HEK293 (cell line): ENCODE measurements around the gene UROC1.

Source experiments
- CTCF ChIA-PET: fragments of 350-600 bp; formaldehyde crosslinking; extraction: SDS; loops from one replicate; lab custom pipeline; 2021; ENCODE audit warnings: antibody characterized with exemption; lab: Yijun Ruan, JAX
- POLR2A ChIA-PET: fragments of 300-600 bp; formaldehyde crosslinking; extraction: SDS; loops from one replicate; lab custom pipeline; 2020; ENCODE audit warnings: antibody characterized with exemption, inconsistent platforms; lab: Yijun Ruan, JAX
- H3K27ac ChIP-seq: fragments of 200-500 bp; sonication (Bioruptor generic); 2 replicates; pipeline ENCODE4 v1.5.1; 2014; ENCODE audit warnings: low read depth, low read length, control low read depth, inconsistent platforms; ENCODE audit errors: extremely low read depth
- H3K36me3 ChIP-seq, 2 experiments: fragments of 200-500 bp in 1 of 2; sonication (Bioruptor generic) in 1 of 2; 1 replicate in 1 of 2; 2 replicates in 1 of 2; pipeline ENCODE4 v1.5.1; 2014 to 2017; ENCODE audit warnings: inconsistent platforms in 2 of 2, low read length in 2 of 2; ENCODE audit not compliant: control insufficient read depth in 2 of 2, insufficient read depth in 1 of 2
- H3K4me1 ChIP-seq: fragments of 200-500 bp; sonication (Bioruptor generic); 2 replicates; pipeline ENCODE4 v1.5.1; 2014; ENCODE audit warnings: mild to moderate bottlenecking, low read length, inconsistent platforms; ENCODE audit not compliant: control insufficient read depth, insufficient read depth
- H3K4me3 ChIP-seq: 2 replicates; pipeline ENCODE4 v1.5.1; 2011; ENCODE audit warnings: low read depth, mild to moderate bottlenecking, control low read depth, low read length, moderate library complexity
- H3K9me3 ChIP-seq: fragments of 200-500 bp; sonication (Bioruptor generic); 2 replicates; pipeline ENCODE4 v1.5.1; 2014; ENCODE audit warnings: low read depth, low read length, inconsistent platforms; ENCODE audit not compliant: control insufficient read depth, insufficient read depth
- HOXD13 ChIP-seq: sonication (generic); formaldehyde crosslinking; IDR thresholded peaks from 2 replicates; pipeline ENCODE4 v1.8.0; 2022; ENCODE audit warnings: missing genetic modification reagents, borderline replicate concordance
- KLF1 ChIP-seq: fragments of 450-650 bp; formaldehyde crosslinking; IDR thresholded peaks from 2 replicates; pipeline ENCODE4 v1.5.1; 2016; ENCODE audit warnings: missing biosample characterization, missing genetic modification characterization
- KLF8 ChIP-seq: fragments of 450-650 bp; formaldehyde crosslinking; IDR thresholded peaks from 2 replicates; pipeline ENCODE4 v1.5.1; 2016; ENCODE audit warnings: missing biosample characterization, missing genetic modification characterization
- SP3 ChIP-seq: fragments of 450-650 bp; formaldehyde crosslinking; IDR thresholded peaks from 2 replicates; pipeline ENCODE4 v1.5.1; 2016; ENCODE audit warnings: missing biosample characterization, missing genetic modification characterization
- ZBTB1 ChIP-seq: fragments of 450-650 bp; formaldehyde crosslinking; IDR thresholded peaks from 2 replicates; pipeline ENCODE4 v1.5.1; 2016; ENCODE audit warnings: missing biosample characterization, missing genetic modification characterization
- ZNF169 ChIP-seq: fragments of 450-650 bp; formaldehyde crosslinking; IDR thresholded peaks from 2 replicates; pipeline ENCODE4 v1.5.1; 2016; ENCODE audit warnings: missing biosample characterization, missing genetic modification characterization
- ZNF202 ChIP-seq: fragments of 450-650 bp; formaldehyde crosslinking; IDR thresholded peaks from 2 replicates; pipeline ENCODE4 v1.5.1; 2016; ENCODE audit warnings: missing biosample characterization, missing genetic modification characterization, borderline replicate concordance
- ZNF214 ChIP-seq: fragments of 450-650 bp; formaldehyde crosslinking; IDR thresholded peaks from 2 replicates; pipeline ENCODE4 v1.5.1; 2017; ENCODE audit warnings: missing biosample characterization, mild to moderate bottlenecking, missing genetic modification characterization, borderline replicate concordance
- ZNF302 ChIP-seq: fragments of 450-650 bp; formaldehyde crosslinking; IDR thresholded peaks from 2 replicates; pipeline ENCODE4 v1.5.1; 2016; ENCODE audit warnings: missing biosample characterization, missing genetic modification characterization, low read depth
- ZNF423 ChIP-seq: fragments of 450-650 bp; formaldehyde crosslinking; IDR thresholded peaks from 2 replicates; pipeline ENCODE4 v1.5.1; 2016; ENCODE audit warnings: missing biosample characterization, missing genetic modification characterization
- ZNF544 ChIP-seq: fragments of 450-650 bp; formaldehyde crosslinking; IDR thresholded peaks from 2 replicates; pipeline ENCODE4 v1.5.0; 2017; ENCODE audit warnings: missing biosample characterization, missing genetic modification characterization
- ZNF560 ChIP-seq: fragments of 450-650 bp; formaldehyde crosslinking; IDR thresholded peaks from 2 replicates; pipeline ENCODE4 v1.5.1; 2017; ENCODE audit warnings: missing biosample characterization, missing genetic modification characterization, borderline replicate concordance
- ZNF791 ChIP-seq: fragments of 450-650 bp; formaldehyde crosslinking; IDR thresholded peaks from 2 replicates; pipeline ENCODE4 v1.5.1; 2016; ENCODE audit warnings: missing biosample characterization, missing genetic modification characterization
- ZNF837 ChIP-seq: fragments of 450-650 bp; formaldehyde crosslinking; IDR thresholded peaks from 2 replicates; pipeline ENCODE4 v1.5.1; 2016; ENCODE audit warnings: missing biosample characterization, missing genetic modification characterization
- TF ChIP-seq, protein P1 (sequence below): fragments of 450-650 bp; formaldehyde crosslinking; IDR thresholded peaks from 2 replicates; pipeline ENCODE4 v1.5.1; 2016; ENCODE audit warnings: missing biosample characterization, missing genetic modification characterization, borderline replicate concordance
- TF ChIP-seq, protein P2 (sequence below): fragments of 450-650 bp; formaldehyde crosslinking; IDR thresholded peaks from 2 replicates; pipeline ENCODE4 v1.5.1; 2017; ENCODE audit warnings: missing biosample characterization, missing genetic modification characterization
- TF ChIP-seq, protein P3 (sequence below): fragments of 450-650 bp; formaldehyde crosslinking; IDR thresholded peaks from 2 replicates; pipeline ENCODE4 v1.5.1; 2016; ENCODE audit warnings: missing biosample characterization, missing genetic modification characterization, low read depth
- TF ChIP-seq, protein P4 (sequence below): fragments of 450-650 bp; formaldehyde crosslinking; IDR thresholded peaks from 2 replicates; pipeline ENCODE4 v1.5.1; 2016; ENCODE audit warnings: missing biosample characterization, missing genetic modification characterization, borderline replicate concordance
- TF ChIP-seq, protein P5 (sequence below): fragments of 450-650 bp; formaldehyde crosslinking; IDR thresholded peaks from 2 replicates; pipeline ENCODE4 v1.5.1; 2016; ENCODE audit warnings: missing biosample characterization, missing genetic modification characterization

The UROC1 gene

DNA sequence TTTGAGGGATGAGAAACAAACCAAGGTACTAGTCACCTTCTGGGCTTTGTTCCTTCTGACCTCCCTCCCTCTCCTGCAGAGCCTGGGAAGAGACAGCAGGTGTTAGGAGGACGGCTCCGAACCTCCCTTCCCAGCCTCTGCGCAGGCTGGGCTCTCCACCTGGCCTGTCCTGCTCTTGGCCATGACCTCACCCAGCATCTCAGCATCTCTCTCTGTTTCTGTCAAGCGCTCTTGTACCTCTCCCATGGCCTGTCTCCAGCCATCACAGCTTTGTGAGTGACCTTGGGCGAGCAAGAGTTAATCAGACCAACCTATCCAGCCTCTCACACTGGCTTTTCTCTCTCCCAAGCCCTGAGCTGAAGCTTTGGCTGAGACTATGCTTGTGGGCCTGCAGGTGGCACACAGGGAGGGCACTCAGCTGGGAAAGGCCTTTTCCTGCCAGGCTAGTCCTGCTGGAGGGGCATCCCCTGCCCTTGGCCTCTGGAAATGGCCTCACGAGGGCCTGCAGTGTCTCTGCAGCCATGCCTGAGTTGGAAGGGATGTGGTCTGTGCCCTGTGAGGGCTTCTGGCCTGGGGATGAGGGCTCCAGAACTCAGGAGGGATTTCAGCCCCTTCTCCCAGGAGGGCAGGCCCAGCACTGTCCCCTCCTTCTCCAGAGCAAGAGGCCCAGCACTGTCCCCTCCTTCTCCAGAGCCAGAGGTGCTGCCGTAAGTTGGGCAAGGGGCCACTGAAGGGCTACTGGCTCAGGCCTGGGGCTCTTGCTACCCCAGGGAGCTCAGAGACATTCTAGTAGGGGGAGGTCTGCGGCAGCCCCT, 8.5 kb upstream of the UROC1 start:
- H3K27ac ChIP-seq = no peak overlapping the region
- H3K4me3 ChIP-seq = no peak overlapping the region
- no peaks in the 10 kb centered on the region for H3K36me3 ChIP-seq
- H3K4me1 ChIP-seq = no peaks in the 10 kb centered on the region
- TF ChIP-seq ZNF423 (no peak), ZNF214 (tag by site-specific recombination) (no peak), ZNF837 (tag by site-specific recombination) (no peak), ZNF202 (no peak), KLF1 (tag by site-specific recombination) (no peak), KLF8 (tag by site-specific recombination) (no peak), ZNF302 (tag by site-specific recombination) (no peak), SP3 (no peak), ZNF560 (no peak), HOXD13 (CRISPR knock-in tag) (no peak), ZNF544 (tag by site-specific recombination) (no peak), ZBTB1 (tag by site-specific recombination) (no peak), ZNF791 (tag by site-specific recombination) (no peak), ZNF169 (tag by site-specific recombination) (no peak)
- TF ChIP-seq, protein P1, sequence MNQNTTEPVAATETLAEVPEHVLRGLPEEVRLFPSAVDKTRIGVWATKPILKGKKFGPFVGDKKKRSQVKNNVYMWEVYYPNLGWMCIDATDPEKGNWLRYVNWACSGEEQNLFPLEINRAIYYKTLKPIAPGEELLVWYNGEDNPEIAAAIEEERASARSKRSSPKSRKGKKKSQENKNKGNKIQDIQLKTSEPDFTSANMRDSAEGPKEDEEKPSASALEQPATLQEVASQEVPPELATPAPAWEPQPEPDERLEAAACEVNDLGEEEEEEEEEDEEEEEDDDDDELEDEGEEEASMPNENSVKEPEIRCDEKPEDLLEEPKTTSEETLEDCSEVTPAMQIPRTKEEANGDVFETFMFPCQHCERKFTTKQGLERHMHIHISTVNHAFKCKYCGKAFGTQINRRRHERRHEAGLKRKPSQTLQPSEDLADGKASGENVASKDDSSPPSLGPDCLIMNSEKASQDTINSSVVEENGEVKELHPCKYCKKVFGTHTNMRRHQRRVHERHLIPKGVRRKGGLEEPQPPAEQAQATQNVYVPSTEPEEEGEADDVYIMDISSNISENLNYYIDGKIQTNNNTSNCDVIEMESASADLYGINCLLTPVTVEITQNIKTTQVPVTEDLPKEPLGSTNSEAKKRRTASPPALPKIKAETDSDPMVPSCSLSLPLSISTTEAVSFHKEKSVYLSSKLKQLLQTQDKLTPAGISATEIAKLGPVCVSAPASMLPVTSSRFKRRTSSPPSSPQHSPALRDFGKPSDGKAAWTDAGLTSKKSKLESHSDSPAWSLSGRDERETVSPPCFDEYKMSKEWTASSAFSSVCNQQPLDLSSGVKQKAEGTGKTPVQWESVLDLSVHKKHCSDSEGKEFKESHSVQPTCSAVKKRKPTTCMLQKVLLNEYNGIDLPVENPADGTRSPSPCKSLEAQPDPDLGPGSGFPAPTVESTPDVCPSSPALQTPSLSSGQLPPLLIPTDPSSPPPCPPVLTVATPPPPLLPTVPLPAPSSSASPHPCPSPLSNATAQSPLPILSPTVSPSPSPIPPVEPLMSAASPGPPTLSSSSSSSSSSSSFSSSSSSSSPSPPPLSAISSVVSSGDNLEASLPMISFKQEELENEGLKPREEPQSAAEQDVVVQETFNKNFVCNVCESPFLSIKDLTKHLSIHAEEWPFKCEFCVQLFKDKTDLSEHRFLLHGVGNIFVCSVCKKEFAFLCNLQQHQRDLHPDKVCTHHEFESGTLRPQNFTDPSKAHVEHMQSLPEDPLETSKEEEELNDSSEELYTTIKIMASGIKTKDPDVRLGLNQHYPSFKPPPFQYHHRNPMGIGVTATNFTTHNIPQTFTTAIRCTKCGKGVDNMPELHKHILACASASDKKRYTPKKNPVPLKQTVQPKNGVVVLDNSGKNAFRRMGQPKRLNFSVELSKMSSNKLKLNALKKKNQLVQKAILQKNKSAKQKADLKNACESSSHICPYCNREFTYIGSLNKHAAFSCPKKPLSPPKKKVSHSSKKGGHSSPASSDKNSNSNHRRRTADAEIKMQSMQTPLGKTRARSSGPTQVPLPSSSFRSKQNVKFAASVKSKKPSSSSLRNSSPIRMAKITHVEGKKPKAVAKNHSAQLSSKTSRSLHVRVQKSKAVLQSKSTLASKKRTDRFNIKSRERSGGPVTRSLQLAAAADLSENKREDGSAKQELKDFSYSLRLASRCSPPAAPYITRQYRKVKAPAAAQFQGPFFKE (tag by site-specific recombination) = no peak
- TF ChIP-seq, protein P2, sequence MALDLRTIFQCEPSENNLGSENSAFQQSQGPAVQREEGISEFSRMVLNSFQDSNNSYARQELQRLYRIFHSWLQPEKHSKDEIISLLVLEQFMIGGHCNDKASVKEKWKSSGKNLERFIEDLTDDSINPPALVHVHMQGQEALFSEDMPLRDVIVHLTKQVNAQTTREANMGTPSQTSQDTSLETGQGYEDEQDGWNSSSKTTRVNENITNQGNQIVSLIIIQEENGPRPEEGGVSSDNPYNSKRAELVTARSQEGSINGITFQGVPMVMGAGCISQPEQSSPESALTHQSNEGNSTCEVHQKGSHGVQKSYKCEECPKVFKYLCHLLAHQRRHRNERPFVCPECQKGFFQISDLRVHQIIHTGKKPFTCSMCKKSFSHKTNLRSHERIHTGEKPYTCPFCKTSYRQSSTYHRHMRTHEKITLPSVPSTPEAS (tag by site-specific recombination) = no peak
- TF ChIP-seq, protein P3, sequence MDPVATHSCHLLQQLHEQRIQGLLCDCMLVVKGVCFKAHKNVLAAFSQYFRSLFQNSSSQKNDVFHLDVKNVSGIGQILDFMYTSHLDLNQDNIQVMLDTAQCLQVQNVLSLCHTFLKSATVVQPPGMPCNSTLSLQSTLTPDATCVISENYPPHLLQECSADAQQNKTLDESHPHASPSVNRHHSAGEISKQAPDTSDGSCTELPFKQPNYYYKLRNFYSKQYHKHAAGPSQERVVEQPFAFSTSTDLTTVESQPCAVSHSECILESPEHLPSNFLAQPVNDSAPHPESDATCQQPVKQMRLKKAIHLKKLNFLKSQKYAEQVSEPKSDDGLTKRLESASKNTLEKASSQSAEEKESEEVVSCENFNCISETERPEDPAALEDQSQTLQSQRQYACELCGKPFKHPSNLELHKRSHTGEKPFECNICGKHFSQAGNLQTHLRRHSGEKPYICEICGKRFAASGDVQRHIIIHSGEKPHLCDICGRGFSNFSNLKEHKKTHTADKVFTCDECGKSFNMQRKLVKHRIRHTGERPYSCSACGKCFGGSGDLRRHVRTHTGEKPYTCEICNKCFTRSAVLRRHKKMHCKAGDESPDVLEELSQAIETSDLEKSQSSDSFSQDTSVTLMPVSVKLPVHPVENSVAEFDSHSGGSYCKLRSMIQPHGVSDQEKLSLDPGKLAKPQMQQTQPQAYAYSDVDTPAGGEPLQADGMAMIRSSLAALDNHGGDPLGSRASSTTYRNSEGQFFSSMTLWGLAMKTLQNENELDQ (tag by site-specific recombination) = no peak
- TF ChIP-seq, protein P4, sequence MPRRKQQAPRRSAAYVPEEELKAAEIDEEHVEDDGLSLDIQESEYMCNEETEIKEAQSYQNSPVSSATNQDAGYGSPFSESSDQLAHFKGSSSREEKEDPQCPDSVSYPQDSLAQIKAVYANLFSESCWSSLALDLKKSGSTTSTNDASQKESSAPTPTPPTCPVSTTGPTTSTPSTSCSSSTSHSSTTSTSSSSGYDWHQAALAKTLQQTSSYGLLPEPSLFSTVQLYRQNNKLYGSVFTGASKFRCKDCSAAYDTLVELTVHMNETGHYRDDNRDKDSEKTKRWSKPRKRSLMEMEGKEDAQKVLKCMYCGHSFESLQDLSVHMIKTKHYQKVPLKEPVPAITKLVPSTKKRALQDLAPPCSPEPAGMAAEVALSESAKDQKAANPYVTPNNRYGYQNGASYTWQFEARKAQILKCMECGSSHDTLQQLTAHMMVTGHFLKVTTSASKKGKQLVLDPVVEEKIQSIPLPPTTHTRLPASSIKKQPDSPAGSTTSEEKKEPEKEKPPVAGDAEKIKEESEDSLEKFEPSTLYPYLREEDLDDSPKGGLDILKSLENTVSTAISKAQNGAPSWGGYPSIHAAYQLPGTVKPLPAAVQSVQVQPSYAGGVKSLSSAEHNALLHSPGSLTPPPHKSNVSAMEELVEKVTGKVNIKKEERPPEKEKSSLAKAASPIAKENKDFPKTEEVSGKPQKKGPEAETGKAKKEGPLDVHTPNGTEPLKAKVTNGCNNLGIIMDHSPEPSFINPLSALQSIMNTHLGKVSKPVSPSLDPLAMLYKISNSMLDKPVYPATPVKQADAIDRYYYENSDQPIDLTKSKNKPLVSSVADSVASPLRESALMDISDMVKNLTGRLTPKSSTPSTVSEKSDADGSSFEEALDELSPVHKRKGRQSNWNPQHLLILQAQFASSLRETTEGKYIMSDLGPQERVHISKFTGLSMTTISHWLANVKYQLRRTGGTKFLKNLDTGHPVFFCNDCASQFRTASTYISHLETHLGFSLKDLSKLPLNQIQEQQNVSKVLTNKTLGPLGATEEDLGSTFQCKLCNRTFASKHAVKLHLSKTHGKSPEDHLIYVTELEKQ (tag by site-specific recombination) = no peak
- TF ChIP-seq, protein P5, sequence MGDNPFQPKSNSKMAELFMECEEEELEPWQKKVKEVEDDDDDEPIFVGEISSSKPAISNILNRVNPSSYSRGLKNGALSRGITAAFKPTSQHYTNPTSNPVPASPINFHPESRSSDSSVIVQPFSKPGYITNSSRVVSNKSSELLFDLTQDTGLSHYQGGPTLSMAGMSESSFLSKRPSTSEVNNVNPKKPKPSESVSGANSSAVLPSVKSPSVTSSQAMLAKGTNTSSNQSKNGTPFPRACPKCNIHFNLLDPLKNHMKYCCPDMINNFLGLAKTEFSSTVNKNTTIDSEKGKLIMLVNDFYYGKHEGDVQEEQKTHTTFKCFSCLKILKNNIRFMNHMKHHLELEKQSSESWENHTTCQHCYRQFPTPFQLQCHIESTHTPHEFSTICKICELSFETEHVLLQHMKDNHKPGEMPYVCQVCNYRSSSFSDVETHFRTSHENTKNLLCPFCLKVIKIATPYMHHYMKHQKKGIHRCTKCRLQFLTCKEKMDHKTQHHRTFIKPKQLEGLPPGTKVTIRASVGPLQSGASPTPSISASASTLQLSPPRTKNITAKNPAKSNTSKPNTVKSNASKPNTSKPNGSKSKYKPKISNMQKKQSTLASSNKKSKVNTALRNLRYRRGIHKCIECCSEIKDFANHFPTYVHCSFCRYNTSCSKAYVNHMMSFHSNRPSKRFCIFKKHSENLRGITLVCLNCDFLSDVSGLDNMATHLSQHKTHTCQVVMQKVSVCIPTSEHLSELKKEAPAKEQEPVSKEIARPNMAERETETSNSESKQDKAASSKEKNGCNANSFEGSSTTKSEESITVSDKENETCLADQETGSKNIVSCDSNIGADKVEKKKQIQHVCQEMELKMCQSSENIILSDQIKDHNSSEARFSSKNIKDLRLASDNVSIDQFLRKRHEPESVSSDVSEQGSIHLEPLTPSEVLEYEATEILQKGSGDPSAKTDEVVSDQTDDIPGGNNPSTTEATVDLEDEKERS (tag by site-specific recombination) = no peak
- POLR2A ChIA-PET = no interaction called here
- CTCF ChIA-PET = interaction anchor here (0.6 kb wide), 1 partner anchor 15 kb away, joined by 3 read pairs; no protein-coding TSS in a partner anchor
- H3K9me3 ChIP-seq = no peaks in the 10 kb centered on the region
